Spleen (tissue), 7 donors: Measurements from ENCODE around the gene SCN9A.
"Not testable (repeated sequence)": the region's sequence is repeated elsewhere in the genome, so short reads cannot be mapped to it uniquely, and the experiment has no call there.

Source experiments
- POLR2A ChIP-seq, 3 donors: fragments of 450-650 bp; IDR thresholded peaks; one replicate each; pipeline ENCODE4 v1.5.1; 2017; ENCODE audit warnings: antibody characterized with exemption in 3 of 3, mild to moderate bottlenecking in 1 of 3
- TF ChIP-seq, protein P1 (sequence below), 11 experiments: fragments of 200-600 bp in 7 of 11; fragments of 450-650 bp in 4 of 11; sonication (generic) in 4 of 11; IDR thresholded peaks in 8 of 11; conservative IDR thresholded peaks in 3 of 11; 1 replicate in 7 of 11; 2 replicates in 4 of 11; pipeline versions ENCODE4 v1.4.0 to v1.8.0; 2016 to 2021; ENCODE audit warnings: antibody characterized with exemption in 11 of 11, inconsistent platforms in 4 of 11, mild to moderate bottlenecking in 1 of 11
- donor health status: DM: no; HTN: no; CAD: no; lungs with moderate emphysema.
- donor health status: DM: no; HTN: no; CAD: no.
- donor health status: DM: no; HTN: no; CAD: no.

DNA sequence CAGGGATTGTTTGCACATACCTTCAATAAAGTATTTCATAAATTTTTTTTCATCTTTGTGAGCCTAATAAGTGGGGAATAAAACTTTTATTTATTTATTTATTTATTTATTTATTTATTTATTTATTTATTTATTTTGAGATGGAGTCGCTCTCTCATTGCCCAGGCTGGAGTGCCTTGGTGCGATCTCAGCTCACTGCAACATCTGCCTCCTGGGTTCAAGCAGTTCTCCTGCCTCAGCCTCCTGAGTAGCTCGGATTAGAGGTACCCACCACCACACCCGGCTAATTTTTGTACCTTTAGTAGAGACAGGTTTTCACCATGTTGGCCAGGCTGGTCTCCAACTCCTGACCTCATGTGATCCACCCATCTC is 17.8 kb downstream of the SCN9A start:
- TF ChIP-seq, protein P1, sequence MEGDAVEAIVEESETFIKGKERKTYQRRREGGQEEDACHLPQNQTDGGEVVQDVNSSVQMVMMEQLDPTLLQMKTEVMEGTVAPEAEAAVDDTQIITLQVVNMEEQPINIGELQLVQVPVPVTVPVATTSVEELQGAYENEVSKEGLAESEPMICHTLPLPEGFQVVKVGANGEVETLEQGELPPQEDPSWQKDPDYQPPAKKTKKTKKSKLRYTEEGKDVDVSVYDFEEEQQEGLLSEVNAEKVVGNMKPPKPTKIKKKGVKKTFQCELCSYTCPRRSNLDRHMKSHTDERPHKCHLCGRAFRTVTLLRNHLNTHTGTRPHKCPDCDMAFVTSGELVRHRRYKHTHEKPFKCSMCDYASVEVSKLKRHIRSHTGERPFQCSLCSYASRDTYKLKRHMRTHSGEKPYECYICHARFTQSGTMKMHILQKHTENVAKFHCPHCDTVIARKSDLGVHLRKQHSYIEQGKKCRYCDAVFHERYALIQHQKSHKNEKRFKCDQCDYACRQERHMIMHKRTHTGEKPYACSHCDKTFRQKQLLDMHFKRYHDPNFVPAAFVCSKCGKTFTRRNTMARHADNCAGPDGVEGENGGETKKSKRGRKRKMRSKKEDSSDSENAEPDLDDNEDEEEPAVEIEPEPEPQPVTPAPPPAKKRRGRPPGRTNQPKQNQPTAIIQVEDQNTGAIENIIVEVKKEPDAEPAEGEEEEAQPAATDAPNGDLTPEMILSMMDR (IDR thresholded peaks at IDR 0.05 in 8 of 11, conservative IDR thresholded peaks at IDR 0.05 in 3 of 11) = not testable (repeated sequence)
- not testable (repeated sequence) for TF ChIP-seq POLR2A (IDR thresholded peaks at IDR 0.05)
